Hypothalamus (tissue), 51 donors: ENCODE measurements around the gene STS.

ENCODE experiments used
- DNase-seq, 51 donors: peaks; one replicate each; lab custom pipeline; 2025; lab: John Stamatoyannopoulos, UW

The STS gene

DNA sequence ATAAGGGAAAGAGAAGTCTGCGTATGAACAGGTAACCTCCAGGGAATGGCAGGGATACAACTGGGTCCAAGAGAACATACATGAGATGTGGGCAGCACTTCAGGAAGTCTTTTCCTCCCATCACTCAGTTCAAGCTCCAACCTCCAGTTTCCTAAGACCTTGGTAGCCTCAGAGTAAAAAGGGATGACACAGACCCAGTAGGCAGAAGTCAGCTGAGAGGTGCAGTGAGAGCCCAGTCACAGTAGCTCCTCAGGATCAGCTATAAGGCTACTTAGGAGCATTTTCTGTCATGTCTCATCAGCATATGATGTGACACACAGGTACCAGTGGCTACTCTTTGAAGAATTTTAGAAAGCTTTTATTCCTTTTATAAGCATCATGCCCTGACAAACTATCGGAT lies 12.5 kb upstream of the STS start:
- no peak for DNase-seq

- no peak for DNase-seq
Measured at GRCh38 chrX:7139202-7140081, 8.1 kb upstream of the STS start.

DNA sequence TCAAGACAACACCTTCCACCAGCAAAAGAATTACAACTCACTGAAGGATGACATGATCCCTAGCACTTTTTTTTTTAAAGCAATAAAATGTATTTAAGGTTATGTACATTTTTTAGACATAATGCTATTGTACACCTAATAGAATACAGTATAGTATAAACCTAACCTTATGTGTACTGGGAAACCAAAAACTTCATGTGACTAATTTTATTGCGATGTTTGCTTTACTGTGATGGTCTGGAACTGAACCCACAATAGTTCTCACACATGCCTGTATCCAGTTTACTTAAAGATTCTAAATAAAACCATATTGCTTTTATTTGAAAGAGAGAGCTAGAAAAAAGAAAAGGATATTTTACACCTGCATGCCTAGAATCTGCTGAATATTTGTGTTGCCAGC lies 4.4 kb upstream of the STS start:
- no peak for DNase-seq

DNA sequence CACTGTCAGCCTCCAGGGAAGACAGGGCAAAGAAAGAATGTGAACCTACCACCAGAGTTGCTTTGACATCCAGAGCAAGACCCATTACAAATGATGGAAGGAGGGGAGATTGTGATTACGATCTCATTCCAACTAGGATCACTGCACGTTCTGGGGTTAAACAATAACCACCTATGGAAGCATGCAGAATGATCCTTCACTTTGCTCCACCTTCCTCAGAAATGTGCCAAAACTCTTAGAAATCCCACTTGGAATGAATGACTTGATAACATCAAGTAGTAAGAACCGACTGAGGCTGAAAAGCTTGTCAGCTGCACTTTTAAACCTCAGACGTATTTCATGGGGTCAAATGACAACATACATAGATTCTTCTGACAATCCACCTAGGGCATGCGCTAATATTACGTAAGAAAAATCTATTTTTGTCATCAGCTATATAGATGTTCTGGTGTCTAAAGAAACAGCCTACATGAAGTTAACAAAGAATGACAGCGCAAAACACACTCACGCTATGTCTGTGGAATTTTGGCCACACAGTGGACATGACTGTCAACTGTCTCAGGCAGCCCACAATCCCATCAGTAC lies 3.5 kb upstream of the STS start:
- no peak for DNase-seq

DNA sequence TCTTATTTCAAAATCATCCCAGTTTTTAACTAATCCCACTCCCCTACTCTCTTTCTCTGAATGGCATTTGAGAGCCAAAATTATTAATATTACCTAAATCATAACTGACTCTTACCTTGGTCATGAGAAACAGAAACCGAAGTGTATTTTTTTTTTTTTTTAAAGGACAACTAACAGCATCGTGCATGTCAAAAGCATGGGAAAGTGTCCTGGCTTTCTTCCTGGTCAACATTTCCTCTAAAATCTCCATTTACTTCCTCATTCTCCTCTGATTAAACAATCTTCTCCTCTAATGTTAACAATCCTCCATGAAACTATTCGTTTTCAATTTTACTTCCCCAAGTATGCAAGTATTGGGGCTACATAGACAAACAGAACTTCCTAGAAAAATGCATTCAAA lies 2.1 kb upstream of the STS start:
- DNase-seq, result no peak

GRCh38 chrX:7146020-7146702 lies 1.4 kb upstream of the STS start:
- DNase-seq, result no peak

GRCh38 chrX:7146703-7147412 lies 654 bp upstream of the STS start:
- peak in 8 of 51 donors; percentile 5 to 39 (median 11) for DNase-seq

- DNase-seq, result peak; percentile 4 to 93 (median 64)
Measured at GRCh38 chrX:7147978-7148854, 704 bp downstream of the STS start, which contains the start of gene PUDP. PUDP (minus strand) TSS chrX:7148153; CDS start chrX:7148113, 40 bp downstream.

GRCh38 chrX:7149411-7149810 lies 1.9 kb downstream of the STS start:
- no peak for DNase-seq

DNA sequence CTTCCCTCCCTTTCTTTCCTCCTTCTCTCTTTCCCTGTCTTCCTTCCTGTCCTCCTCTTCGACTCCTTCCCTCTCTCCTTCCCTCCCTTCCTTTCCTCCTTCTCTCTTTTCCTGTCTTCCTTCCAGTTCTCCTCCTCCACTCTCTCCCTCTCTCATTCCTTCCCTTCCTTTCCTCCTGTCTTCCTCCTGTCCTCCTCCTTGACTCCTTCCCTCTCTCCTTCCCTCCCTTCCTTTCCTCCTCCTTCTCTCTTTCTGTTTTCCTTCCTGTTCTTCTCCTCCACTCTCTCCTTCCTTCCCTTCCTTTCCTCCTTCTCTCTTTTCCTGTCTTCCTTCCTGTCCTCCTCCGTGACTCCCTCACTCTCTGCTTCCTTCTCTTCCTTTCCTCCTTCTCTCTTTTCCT lies 5.7 kb downstream of the STS start:
- DNase-seq, result no peak

DNA sequence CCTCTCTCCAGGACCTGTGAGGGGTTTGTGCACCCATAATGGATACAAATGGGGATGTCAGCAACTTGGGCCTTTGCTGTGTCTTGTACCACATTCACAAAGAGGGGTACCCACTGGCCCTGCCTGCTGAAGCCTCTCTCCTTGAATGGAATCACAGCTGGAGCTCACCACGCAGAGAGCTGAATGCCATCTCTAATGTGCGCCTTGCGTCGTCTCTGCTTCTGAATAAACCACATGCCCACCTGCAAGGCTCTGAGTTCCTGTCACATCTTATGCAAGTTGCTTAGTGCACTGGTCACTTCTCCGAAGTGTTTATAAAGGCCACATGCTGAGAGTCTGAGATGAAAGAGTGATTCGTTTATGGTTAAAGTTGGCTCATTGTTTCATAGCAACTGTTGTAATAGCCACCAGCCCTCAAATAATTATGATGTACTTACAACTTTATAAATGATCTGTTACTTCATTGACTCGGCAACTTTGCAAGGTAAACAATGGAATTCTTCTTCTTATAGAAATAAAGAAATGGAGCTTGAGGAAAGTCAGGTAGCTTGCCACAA lies 6.6 kb downstream of the STS start:
- DNase-seq, result no peak

- DNase-seq, result no peak
Measured at GRCh38 chrX:7155163-7155562, 7.7 kb downstream of the STS start.

DNA sequence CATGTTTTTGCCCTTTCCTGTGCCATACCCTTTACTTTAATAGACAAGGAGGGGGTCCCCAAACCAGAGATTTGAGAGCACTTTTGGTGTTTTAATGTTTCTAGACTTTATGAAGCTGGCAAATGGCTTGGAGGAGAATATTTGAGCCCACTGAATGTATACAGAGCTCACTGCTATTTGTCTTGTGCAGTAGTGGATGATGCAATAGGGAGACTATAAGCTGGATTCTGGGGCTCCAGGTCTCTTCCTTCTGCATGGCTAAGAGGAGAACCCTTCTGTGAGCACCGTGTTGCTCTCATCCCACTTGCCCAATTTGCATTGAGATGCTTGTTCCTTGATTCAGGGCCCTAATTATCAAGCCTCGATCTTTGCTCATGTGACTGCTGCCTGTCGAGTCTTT lies 9.4 kb downstream of the STS start:
- DNase-seq, result no peak

GRCh38 chrX:7158468-7158990 lies 11.0 kb downstream of the STS start:
- no peak for DNase-seq

DNA sequence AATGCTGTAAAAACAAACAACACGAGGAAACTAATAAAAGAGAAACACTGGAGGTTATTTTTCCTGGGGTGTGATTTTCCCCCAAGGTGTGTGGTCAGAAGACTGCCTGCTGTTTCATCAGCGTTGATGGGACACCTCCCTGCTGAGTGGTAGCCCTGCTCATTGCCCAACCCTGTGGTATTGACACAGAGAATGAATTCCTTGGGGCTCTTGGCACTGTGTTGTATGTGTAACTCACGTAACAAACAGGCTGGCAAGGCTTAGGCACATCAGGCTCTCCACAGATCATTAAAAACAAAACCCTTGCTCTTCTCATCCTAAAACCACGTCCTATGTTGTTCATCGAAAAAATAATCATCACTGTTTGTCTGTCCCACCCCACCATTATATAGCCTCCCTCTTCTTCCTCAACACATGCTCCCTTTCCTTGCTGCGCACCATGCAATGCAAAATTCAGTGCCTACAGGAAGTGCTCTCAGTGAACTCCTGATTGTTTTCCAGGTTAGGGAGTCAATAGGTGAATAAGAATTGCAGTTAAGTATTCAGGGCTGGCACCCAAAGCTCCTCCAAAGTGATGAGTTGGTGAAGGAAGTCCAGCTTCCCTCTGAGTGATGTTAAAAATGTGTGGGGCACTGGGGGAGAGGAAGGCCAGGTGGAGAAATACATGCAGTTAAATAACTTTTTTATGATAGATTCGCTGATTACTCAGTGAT lies 11.8 kb downstream of the STS start:
- DNase-seq, result no peak

- DNase-seq, result no peak
Measured at GRCh38 chrX:7163146-7163677, 15.7 kb downstream of the STS start.

DNA sequence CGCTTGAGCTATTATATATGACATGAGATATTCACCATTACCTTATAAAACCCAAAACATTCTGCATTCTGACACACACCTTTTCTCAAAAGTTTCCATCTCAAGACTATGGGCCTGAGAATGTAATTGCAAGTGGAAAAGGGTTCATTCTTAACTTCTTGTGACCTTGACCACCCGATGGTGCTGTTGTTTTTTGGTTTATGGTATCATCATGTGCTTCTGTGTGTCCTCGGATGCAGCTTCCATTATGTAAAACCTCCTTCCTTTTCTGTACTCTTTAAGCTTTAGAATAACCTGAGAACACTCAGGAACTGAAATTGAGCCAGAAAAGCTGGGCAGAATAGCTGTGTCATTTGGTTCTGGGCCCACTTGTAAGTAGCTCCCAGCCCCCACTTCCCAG lies 16.7 kb downstream of the STS start:
- DNase-seq, result no peak

GRCh38 chrX:7168371-7168770 lies 20.9 kb downstream of the STS start:
- no peak for DNase-seq

GRCh38 chrX:7169627-7170026 lies 22.1 kb downstream of the STS start:
- no peak for DNase-seq
